ENCODE data around the gene DBNL.
A peak's percentile ranks its signal among the peaks of the same experiment; 100 is the strongest.

Gene DBNL

DNA sequence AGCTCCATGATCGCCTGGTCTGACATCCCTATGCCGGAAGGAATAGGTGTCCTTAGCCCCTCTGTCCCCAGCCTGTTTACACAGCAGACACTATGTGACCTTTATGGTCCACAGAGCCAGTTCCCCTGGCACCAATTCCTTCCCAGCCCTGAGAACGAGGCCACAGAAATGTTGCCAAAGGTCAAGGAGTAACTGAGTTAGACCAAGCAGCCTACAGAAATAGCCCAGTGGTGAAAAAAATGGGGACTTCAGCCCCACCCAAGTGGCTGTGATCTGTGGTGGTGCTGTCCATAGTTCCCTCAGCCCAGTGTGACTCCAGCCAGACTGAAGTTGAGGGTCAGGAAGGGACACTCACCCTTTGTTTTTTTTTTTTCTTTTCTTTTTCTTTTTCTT, 18.4 kb downstream of the DBNL start:
- DNase-seq = no peak

DNA sequence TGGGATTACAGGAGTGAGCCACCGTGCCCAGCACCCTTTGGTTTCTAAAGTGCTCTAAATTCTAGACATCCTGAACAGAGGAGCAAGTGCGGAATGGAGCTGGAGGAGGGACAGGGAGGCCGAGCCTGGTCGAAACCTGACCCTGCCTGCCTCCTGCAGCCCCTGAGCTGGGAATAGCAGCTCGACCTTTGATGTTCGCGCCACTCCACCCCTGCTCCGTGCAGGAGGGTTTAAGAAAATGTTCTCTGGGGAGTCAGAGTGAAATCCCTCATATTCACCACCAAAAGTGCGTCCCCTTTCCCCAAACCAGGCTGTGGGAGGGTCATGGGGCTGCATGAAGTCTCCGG, 19.0 kb downstream of the DBNL start:
- no peak for DNase-seq

DNA sequence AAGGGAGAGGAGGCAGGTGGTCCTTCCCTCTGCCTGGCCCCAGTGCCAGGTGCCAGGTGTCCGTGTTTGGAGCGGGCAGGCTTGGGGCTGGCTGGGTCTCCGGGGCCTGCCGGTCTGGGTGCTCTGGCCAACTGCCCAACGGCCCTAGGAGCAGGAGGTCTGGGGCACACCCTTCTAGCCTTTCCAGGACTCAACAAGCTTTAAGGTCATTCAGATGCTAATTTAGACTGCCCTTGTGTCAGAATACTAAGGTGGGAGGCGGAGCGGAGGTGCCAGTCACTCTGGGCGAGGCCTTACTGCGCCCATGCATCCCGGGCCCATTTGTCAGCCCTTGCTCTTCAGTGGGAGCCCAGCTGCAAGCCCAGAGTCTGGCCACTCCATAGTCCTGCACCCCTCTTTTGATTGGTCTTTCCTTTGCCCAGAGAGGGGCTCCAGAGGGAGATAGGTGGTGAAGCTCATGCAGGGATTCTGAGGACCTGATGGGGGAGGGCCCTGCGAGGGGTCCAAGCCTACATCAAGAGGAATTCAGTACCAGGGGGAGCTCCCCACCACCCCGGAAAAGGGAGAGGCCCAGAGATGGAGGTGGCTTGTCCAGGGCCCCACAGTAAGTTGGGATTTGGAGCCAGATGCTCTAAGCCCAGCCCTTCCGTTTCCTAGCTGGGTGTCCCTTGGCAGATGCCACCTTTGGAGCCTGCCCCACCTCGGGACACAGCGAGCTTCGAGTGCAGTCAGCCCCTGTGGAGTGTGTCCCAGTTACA, 19.6 kb downstream of the DBNL start:
- DNase-seq = no peak

DNA sequence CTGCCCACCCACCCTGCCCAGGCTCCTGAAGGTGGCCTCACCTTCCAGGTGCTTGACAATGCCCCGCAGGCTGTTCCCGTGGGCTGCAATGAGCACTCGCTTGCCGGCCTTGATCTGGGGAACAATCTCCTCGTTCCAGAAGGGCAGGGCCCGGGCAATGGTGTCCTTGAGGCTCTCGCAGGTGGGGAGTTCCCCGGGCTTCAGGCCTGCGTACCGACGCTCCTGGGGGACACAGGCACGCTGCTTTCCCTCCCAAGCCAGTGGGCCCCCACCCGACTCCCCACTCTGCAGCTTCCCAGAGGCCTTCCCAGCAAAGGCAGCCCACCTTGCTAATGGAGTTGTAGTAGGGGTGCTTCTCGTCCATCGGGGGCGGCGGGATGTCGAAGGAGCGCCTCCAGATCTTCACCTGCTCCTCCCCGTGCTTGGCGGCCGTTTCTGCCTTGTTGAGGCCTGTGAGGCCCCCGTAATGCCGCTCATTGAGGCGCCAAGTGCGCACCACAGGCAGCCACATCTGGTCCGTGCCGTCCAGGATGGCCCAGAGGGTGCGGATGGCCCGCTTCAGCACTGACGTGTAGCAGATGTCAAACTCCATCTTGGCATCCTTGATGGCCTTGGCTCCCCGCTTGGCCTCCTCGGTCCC, 20.4 kb downstream of the DBNL start:
- peak; percentile 71 for DNase-seq

DNA sequence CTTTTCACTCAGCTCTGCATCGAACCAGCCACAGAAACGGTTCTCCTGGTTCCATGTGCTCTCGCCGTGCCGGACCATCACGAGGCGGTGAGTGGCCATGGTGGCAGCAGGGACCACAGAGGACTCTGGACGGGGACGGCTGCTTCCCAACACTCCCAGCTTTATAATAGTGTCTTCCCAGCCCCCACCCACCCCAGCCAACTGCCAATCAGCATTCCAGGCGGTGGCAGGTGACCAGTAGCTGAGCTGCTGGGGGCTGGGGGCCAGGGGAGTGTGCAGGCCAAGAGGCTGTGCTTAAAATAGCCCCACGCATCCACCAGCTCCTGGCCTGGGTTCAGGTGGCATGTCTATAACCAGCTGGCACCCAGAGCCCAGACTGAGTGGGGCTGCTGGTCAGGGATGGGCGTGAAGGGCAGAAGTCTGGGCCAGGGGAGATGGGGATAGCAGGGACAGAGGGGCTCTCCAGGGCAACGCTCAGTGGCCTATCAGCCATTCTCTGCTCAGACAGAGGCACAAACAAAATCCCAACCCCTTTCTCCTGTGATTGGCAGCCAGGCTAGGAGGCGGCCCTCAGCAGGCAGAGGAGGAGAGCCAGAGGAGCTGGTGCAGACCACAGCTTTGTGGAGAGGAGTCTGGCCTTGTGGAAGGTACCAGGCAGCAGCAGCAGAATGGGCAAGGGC, 21.1 kb downstream of the DBNL start, which contains the start of gene PGAM2:
Gene PGAM2 (minus strand): TSS at position 137 of the 680 bp plus-strand sequence. CDS start 38 bp downstream, at position 99.
- peak; percentile 71 for DNase-seq

DNA sequence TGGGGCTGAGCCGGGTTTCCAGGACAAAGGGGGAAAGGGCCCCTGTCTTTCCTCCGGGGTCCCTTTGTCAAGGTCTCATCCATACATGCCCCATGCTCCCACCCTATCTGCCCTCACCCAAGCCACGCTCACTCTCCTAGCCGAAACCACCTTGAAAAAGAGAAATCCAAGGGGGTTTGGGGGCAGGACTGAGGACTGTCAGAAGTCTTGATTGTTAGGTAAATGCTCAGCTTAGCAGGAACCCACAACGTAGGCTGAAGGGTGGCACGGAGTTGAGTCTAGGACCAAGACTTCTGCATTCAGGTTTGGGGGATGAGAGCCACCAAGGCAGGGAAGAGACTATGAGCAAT, 21.6 kb downstream of the DBNL start:
- DNase-seq = no peak

DNA sequence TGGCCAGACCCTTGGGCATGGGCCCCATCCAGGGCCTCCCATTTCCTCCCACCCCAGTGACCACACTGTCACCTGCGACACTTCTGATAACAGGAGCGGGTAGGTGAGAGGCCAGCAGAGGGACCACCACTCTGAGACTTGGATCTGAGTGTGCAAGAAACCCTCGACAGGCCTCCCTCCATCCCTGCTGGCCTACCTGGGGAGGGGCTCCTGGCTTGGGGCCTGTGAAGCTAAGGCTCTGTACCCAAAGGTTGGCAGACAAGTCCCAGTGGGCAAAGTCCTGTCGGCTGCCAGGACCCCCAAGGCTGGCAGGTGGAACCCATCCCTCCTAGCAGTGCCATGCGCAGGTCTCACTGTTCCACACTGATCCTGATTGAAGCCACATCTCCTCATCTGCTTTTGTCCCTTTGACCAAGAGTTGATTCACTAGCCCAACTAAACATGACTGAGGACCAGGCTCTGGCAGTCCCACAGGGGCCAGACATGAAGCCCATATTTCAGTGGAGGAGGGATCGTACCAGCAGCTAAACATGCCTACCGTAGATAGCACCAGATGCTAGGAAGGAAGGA, 22.1 kb downstream of the DBNL start:
- DNase-seq = peak; percentile 70

DNA sequence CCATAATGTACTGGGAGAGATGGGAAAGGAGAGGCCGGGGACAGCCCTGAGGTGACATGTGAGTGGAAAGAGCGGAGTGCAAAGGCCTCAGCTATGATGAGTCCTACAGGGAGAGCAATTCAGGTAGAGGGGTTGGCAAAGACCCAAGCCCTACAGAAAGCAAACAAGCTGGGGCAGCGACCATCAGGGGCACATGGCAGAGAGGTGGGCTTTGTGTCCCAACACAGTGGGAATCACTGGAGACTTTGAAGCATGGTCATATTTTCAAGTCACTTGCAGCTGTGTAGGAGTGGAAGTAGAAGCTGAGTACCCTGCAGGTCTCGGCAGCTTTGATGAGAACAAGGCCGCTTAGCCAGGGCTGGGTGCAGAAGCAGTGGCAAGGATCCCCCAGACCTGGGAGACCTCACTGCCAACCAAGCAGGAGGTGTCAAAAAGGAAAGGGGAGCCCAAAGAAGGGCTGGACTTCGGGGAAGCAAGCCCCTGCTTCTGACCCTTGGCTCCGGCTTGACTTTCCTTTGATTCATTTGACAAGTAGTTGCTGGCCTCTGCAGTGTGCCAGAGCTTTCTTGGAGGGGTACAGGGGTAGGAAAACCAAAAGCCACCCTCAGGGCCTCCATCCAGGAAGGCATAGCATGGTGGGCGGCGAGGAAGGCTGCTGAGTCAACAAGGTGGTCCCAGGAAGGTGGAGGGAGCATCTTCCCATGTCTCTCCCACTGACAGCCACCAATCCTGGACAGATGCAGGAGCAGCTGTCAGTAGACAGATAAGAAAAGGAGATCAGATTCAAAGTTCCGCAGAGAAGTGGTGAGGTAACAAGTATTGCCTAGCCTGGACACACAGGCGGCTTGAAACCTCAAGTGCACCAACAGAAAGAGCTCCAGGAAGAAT, 22.8 kb downstream of the DBNL start:
- DNase-seq = no peak

DNA sequence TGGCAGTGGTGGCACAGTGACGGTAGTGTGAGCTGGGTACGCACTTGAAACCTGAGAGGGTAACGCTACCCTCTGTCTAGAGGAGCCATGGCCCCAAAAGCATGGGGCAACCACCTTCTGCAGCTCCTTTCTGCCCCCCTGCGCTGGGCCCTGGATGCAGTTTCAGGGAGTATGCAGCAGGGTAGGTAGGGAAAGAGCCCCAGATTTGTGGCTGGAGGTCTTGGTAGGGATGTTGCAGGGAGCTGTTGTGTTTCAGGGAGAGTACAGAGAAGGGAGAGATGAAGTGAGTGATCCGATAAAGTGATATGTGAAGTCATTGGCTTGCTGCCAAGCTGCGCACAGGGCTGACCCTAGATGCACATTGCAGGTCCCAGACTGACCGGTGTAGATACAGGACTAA, 23.6 kb downstream of the DBNL start:
- no peak for DNase-seq

DNA sequence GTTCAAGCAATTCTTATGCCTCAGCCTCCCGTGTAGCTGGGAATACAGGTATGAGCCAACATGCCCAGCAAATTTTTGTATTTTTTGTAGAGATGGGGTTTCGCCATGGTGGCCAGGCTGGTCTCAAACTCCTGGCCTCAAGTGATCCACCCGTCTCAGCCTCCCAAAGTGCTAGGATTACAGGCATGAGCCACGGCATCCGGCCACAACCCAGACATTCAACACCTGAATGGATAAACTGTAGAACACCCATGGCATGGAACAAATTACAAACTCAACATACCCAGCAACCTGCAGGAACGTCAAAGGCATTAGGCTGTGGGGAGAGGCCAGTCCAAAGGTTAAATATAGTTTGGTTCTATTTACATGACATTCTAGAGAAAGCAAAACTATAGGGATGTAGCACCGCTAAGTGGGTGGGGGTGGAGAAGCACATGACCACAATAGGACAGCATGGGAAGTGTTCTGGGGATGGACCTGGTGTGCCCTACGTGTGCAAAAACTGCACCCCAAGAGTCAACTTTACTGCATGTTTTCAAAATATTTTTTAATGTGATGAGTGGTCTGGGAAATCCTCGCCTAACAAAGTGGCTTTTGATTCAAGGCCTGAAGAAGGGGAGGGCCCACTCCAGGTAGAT, 27.3 kb downstream of the DBNL start:
- no peak for DNase-seq

DNA sequence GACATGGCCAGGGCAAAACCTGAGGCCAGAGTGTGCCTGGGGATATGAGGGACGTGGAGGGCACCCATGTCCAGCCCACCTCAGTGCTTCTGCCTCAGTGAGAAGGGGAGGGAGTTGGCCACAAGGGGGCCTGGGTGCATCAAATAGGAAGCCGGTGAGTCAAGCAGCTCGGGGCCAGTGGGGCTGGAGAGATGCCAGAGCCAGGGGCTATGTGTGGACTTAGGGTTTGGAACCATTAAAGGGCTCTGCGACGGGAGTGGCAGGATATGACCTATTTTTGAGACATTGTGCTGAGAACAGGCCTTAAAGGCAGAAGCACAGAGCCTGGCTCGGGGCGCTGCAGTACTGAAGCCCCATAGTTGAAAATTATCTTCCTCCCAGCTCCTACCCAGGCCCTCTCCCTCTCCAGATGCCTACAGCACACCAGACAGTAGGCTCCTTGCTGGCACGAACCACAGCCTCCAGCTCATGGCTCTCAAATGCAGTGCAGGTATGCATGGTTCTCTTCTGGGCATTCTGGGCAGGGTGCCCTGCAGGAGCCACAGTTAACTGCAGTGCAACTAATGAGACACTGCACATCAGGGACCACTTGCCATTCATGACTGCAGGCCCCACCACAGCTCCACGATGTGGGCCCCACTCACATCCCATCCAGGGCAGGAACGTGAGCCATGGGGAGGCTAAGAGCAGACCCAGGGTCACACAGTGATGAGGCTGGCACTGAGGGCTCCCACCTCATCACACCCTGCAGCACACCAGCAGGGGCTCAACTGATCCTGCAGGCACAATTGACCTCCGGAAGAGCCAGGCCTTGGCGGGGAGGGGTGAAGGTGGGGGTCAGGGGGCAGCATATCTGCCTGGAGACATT, 28.1 kb downstream of the DBNL start:
- peak; percentile 76 for DNase-seq

DNA sequence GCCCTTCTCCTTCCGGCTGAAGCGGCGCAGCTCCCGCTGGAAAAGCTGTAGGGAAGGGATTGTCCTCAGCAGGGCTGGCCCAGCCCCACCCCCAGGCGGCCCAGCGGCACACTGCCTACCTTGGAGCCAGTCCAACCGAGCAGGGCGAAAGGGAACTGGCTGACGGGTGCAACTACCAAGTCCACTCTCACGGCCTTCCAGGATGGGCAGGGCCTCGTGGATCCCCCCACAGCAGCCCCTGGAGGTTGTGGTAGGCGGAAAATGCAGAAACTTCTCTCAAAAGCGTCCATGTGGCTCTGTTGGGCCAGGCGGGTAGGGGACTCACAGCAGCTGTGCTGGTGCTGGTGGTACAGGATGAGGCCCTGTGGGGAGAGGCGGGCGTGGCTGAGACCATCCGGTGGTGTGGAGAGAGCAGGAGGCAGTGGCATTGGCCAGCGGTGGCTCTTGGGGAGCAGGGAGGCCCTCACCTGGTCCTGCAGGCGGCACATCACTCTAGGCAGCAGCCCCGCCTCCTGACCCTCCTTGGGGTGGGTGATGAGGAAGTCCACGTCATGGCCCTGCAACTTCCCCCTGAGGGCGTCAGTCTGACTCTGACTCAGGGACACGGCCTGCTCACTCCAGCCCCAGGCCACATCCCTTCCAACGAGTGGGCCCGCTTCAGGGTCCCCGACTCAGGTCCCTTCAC, 29.3 kb downstream of the DBNL start:
- DNase-seq = peak; percentile 80

DNA sequence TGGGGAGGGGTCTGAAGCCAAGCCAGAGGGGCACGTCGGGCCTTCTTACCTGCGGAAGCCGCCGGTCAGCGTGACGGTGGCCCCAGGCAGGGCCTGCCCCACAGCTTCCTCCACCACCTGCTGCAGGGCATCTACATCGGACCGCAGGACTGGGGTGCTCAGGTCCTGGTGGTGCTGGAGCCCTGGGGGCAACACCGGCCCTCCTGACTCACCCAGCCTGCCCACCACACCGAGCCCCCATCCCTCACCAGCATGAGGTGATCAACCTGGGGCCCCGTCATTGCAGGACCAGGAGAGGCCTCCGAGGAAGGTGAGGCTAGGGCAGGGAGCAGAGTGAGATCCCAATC, 29.8 kb downstream of the DBNL start:
- DNase-seq = no peak

DNA sequence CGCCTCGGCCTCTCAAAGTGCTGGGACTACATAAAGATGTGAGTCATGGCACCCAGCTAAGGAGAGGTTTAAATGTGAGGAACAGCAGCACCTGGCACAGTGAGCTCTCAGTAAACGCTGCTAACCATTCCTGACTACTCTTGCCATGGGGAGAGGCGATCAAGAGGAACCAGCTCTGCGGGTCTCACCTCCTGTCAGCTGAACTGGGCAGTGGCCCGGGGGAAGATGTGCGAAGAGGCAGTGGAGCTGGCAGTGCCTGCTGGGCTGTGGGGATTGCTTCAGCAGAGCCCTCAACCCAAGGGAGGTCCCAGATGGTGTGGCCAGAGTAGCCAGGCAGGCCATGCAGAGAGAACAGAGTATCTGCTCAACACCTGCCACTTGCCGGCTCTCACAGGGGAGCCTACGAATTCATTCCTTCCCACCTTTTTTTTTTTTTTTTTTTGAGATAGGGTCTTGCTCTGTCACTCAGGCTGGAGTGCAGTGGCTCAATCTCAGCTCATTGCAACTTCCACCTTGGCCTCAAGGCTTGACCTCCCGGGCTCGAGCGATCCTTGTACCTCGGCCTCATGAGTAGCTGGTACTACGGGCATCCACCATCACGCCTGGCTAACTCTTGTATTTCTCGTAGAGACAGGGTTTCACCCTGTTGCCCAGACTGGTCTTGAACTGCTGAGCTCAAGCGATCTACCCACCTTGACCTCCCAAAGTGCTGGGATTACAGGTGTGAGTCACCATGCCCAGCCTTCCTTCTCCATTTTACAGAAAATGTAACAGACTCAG, 31.0 kb downstream of the DBNL start:
- DNase-seq = no peak

DNA sequence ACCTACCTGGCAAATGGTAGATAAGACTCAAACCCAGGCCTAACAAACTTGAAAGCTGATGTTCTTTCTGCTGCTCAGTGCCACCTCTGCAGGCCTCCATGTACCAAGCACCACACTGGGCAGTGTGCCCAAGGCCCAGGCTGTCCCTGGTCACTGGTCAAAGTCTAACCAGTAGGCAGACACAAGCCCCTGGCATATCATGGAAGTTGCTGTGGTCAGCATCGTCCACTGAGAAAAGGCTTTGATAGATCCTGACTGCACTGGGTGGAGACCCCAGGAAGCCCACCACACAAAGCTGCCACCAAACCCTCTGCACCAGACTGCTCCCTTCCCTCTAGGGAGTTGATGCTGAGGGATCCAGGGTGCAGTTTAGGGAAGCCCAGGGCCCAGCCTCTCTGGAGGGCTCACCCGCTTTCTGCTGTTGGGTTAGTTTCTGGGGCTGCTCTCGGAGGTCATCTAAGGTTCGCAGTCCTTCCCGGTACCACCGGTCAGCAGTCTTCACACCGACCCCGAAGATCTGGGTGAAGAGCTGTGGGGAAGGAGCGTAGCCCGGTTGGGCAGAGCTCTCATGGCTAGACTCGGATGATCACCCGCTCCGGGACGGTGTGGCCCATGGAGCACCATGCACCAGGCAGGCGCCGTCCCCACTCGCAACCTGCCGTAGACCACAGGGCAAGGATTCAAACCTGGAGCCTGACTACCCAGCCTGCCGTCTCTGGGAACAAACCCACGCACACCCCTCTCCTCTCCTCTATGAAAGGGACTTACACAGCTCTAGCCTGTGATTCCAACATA, 31.8 kb downstream of the DBNL start:
- DNase-seq = no peak

DNA sequence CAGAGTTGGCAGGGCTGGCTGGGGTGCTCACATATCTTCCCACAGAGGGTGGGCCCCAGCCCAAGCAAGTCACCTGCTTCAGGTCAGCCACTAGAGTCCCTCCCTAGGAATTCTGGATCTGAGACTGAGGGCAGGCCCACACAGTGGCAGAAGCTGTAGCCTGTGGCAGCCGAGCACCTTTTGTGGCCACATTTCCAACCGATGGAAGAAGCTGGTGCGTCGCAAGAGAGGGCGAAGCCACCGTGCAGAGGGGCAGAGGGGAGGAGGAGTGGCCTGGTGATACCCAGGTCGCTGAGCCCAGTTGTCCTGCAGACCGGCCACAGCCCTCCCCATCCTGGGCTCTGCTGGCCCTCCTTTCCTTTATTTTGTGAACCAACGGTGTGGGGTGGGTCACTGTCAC, 32.6 kb downstream of the DBNL start:
- no peak for DNase-seq

DNA sequence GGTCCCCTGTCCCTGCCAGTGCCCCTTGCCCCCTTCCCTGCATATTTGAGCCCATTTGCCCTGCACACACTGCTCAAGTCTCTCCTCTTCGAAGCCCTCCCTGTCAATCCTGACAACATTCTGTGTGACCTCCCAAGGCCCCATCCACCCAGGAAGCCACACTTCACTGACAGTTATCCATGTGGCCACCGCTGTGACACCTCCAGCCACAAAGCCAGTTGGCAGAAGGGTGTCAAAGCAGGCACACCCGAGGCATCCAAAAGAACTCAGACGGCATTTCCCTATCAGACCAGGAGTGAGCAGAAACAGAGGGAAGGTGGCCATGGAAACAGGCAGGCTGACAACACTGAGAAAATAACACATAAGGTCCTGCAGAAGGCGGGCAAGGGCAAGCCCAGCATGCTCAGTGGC, 33.2 kb downstream of the DBNL start:
- DNase-seq = no peak

DNA sequence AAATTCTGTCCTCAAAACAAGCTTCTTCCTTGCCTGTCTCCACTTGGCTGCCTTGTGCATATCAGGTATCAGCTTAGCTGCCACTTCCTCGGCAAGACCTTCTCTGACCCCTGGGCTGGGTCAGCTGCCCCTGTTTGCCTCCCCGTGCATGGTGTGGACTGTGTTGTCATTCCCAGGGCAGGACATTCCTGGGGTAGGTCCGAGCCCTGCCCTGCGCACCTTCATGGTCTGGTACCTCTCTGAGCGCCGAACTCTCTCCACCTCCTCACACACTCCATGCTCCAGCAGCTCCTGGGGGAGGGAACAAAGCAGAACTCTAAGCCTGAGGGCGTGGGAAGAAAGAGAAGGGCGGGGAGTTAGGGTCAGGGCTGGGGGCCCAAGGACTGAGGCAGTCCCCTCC, 34.0 kb downstream of the DBNL start:
- no peak for DNase-seq
